ENCODE data around the gene ATG3.

DNA sequence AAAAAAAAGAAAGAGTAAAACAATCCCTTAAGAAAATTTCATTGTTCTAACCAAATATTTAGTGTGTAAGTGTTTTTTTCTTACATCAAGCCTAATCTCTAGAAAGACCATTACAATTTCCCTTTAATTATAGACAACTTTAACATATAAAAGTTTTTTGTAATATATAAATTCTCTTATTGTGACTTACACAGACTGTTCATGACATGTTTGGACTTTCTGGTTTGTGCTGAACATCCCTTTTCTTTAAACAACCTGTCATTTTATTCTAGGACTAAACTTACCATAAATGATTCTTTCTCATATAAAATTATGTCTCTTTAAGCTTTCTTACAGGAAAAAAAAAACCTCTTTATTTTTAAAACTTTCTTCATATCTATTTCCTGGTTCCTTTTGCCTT lies 49.4 kb downstream of the ATG3 start:
- TF ChIP-seq, protein P1, sequence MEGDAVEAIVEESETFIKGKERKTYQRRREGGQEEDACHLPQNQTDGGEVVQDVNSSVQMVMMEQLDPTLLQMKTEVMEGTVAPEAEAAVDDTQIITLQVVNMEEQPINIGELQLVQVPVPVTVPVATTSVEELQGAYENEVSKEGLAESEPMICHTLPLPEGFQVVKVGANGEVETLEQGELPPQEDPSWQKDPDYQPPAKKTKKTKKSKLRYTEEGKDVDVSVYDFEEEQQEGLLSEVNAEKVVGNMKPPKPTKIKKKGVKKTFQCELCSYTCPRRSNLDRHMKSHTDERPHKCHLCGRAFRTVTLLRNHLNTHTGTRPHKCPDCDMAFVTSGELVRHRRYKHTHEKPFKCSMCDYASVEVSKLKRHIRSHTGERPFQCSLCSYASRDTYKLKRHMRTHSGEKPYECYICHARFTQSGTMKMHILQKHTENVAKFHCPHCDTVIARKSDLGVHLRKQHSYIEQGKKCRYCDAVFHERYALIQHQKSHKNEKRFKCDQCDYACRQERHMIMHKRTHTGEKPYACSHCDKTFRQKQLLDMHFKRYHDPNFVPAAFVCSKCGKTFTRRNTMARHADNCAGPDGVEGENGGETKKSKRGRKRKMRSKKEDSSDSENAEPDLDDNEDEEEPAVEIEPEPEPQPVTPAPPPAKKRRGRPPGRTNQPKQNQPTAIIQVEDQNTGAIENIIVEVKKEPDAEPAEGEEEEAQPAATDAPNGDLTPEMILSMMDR (IDR thresholded peaks at IDR 0.05): no peak
- no peak for TF ChIP-seq POLR2A (IDR thresholded peaks at IDR 0.05)
